Measurements from ENCODE around the gene RAB7A.

GRCh38 chr3:128818186-128818787, 92.3 kb downstream of the RAB7A start:
- TF ChIP-seq CTCF (IDR thresholded peaks at IDR 0.05) (no peak), POLR2A (IDR thresholded peaks at IDR 0.05) (no peak)
